Activated CD8-positive, alpha-beta memory T cell treated with anti-CD3 and anti-CD28 coated beads, Interleukin-2, amount 10 ng/mL, durations not matched to agents 7 days and 5 days (primary cell): ENCODE data around the gene SAP25. TPM values are rescaled to one million over a fixed set of nuclear protein-coding genes. Genes with fewer than 3 reads are reported as not detected.
A peak's percentile ranks its signal among the peaks of the same experiment; 100 is the strongest.

ENCODE experiments used
- ATAC-seq: fragments of 150-1000 bp; cut with Tn5 transposase; one replicate; pipeline ENCODE4 v1.10.0; 2021; ENCODE audit warnings: moderate library complexity
- CTCF ChIA-PET: fragments of 350-600 bp; sonication (Branson Sonifier 250); formaldehyde crosslinking; loops from one replicate; lab custom pipeline; 2021; ENCODE audit warnings: antibody characterized with exemption; lab: Charles Lee
- DNase-seq: peaks from one replicate; pipeline ENCODE4 v3.0.0-alpha.2; 2020
- H3K27ac Mint-ChIP-seq: one replicate; pipeline ENCODE4 v1.8.0; 2021; ENCODE audit warnings: mild to moderate bottlenecking, mixed read lengths
- H3K27me3 Mint-ChIP-seq: one replicate; pipeline ENCODE4 v1.8.0; 2021; ENCODE audit warnings: mixed read lengths
- H3K36me3 Mint-ChIP-seq: one replicate; pipeline ENCODE4 v1.8.0; 2021; ENCODE audit warnings: mild to moderate bottlenecking, mixed read lengths
- H3K4me1 Mint-ChIP-seq: one replicate; pipeline ENCODE4 v1.8.0; 2021; ENCODE audit warnings: mixed read lengths
- H3K4me3 Mint-ChIP-seq: one replicate; pipeline ENCODE4 v1.8.0; 2021; ENCODE audit warnings: mild to moderate bottlenecking, moderate library complexity, mixed read lengths
- H3K9me3 Mint-ChIP-seq: one replicate; pipeline ENCODE4 v1.8.0; 2022; ENCODE audit warnings: low read depth, mixed read lengths
- total RNA-seq, 2 experiments: library from RNA; stranded (reverse); gene quantifications; one replicate each; pipeline ENCODE4 v1.2.3, GENCODE V29; 2021

SAP25 gene
- 10 to 100 TPM; 18.2 to 26.3 TPM for total RNA-seq

DNA sequence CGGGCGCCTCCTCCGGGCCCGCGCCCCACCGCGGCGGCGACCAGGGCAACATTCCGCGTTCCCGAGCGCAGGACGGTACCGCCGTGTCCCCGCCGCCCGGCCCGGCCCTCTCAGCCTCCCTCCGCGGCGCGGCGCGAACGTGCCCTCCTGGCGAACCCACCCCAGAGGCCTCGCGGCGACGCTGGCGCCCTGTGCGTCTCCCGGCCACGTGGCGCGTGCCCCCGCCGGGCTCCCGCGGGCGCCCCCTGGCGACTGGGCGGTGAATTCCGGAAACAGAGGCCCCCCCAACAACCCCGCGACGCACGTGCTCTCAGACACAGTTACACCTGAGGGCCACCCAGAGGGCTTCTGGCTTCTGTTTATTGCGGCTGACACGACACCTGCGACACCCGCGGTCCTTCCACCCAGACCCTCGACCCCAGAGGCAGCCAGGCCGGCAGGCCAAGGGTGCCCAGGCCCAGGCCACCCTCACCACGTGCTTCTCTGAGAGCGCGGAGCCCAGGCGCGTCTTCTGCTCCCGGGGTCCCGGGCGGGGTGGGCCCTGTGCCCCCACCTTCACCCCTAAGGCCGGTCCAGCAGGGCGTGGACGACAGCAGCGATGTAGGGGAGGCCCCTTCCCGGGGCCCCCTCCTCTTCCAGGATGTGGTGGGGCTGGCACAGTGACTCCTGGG is at the start of gene SAP25:
TSS of gene SAP25 (minus strand) at position 210 of the 671 bp plus-strand sequence. CDS start at position 52, 158 bp downstream.
- Mint-ChIP-seq H3K27ac (no peak within 1 kb of the TSS), H3K36me3 (peaks cover 10% of the 10 kb centered on the region), H3K27me3 (no peaks in the 10 kb centered on the region), H3K4me1 (peaks cover 22% of the 10 kb centered on the region), H3K9me3 (no peaks in the 10 kb centered on the region), H3K4me3 (no peak within 1 kb of the TSS)
- ATAC-seq (no peak), DNase-seq (no peak)
- CTCF ChIA-PET: no interaction called here

DNA sequence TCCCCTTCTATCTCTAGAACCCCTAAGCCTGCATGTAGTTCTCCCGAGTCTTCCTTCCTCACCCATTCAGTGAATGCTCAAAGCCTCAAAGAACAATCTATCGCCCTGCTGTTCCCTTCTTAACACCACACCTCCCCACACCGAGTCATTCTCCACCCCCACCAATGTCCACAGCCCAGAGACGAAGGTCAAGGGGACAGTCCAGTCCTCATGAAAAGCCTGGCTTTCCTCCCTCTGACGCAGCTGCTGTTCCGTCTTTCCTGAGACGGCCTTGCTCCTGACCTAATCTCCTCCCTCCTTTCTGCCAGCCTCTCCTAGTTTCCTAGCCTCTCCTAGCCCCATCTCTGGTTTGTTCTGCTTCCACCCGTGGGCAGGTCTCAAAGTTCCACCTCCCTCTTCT is 47.9 kb upstream of the SAP25 start:
- Mint-ChIP-seq H3K27me3 (no peaks in the 10 kb centered on the region), H3K36me3 (peaks cover 1% of the 10 kb centered on the region), H3K4me3 (no peak overlapping the region), H3K4me1 (peaks cover 29% of the 10 kb centered on the region), H3K27ac (no peak overlapping the region), H3K9me3 (no peaks in the 10 kb centered on the region)
- DNase-seq: no peak
- CTCF ChIA-PET: interaction anchor here (1.0 to 2.2 kb wide), 2 partner anchors 9 to 11 kb away, joined by 5 to 7 read pairs; partner anchors contain the start of gene MOSPD3
- no peak for ATAC-seq

DNA sequence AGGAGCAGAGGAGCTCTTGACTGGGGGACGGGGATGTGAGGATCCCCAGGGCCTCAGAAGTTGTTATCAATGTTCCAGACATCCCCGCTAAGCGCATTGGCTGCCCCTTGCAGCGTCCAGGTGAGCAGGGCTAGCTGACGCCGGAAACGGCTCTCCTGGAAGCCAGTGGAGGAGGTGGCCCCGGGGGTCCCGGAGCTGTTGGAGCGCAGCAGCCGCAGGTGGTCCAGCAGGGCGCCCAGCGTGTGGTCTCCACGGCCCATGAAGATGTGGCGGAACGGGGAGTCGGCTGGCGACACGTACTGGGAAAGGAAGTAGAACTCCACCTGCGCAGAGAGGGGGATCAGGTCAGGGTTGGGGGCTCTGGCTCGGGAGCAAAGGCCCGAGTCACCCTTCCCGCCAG is 47.1 kb upstream of the SAP25 start:
- Mint-ChIP-seq H3K4me3 (no peak overlapping the region), H3K27me3 (no peaks in the 10 kb centered on the region), H3K27ac (no peak overlapping the region), H3K9me3 (no peaks in the 10 kb centered on the region), H3K36me3 (peaks cover 1% of the 10 kb centered on the region), H3K4me1 (peaks cover 22% of the 10 kb centered on the region)
- DNase-seq: no peak
- CTCF ChIA-PET: interaction anchor here (1.7 to 2.2 kb wide), 2 partner anchors 9 kb away, joined by 7 read pairs; partner anchors contain the start of gene MOSPD3
- ATAC-seq: no peak

DNA sequence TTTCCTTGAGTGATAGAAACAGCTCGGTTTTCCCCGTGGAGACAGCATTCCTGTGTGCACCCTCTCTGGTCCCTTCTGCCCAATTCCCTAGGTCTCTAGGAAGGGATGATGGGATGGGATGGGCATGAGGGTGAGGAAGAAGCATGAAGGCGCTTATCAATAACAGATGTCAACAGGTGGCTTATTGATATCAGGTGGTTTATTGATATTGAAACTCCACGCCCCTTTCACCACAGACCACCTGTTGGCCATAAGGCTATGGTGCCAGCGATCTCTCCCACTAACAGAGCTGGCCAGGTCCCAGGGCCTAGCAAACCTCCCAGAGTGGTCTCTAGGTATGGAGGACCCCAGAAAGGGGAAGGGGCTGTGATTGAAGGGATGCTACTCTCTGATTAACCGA is 46.5 kb upstream of the SAP25 start:
- H3K4me1 Mint-ChIP-seq: peaks cover 16% of the 10 kb centered on the region
- H3K4me3 Mint-ChIP-seq: no peak overlapping the region
- DNase-seq (no peak), ATAC-seq (no peak)
- H3K27ac Mint-ChIP-seq: no peak overlapping the region
- H3K27me3 Mint-ChIP-seq: no peaks in the 10 kb centered on the region
- CTCF ChIA-PET: interaction anchor here (1.7 to 2.2 kb wide), 2 partner anchors 8 to 10 kb away, joined by 7 read pairs; partner anchors contain the start of gene MOSPD3
- H3K9me3 Mint-ChIP-seq: no peaks in the 10 kb centered on the region
- H3K36me3 Mint-ChIP-seq: peaks cover 1% of the 10 kb centered on the region

DNA sequence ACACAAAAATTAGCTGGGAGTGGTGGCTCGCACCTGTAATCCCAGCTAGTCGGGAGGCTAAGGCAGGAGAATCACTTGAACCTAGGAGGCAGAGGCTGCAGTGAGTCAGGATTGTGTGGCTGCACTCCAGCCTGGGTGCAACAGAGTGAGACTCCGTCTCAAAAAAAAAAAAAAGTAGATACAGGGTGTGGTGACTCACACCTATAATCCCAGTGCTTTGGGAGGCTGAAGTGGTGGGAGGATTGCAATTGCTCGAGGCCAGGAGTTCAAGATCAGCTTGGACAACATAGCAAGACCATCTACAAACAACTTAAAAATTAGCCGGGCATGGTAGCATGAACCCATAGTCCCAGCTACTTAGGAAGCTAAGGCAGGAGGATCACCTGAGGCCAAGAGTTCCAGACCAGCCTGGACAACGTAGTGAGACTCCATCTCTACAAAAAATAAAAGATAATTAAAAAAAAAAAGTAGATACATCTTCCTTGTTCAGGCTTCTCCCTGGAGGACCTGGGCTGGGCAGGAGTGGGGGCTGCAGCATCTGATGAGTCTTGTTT is 40.7 kb upstream of the SAP25 start:
- Mint-ChIP-seq H3K27me3 (no peaks in the 10 kb centered on the region), H3K27ac (no peak overlapping the region), H3K9me3 (no peaks in the 10 kb centered on the region), H3K36me3 (peaks cover 2% of the 10 kb centered on the region), H3K4me3 (no peak overlapping the region), H3K4me1 (peaks cover 22% of the 10 kb centered on the region)
- DNase-seq (no peak), ATAC-seq (no peak)
- CTCF ChIA-PET: interaction anchor here (0.9 to 5.3 kb wide), 6 partner anchors 10 to 111 kb away, joined by 3 to 49 read pairs (median 9); partner anchors contain the start of gene GIGYF1

DNA sequence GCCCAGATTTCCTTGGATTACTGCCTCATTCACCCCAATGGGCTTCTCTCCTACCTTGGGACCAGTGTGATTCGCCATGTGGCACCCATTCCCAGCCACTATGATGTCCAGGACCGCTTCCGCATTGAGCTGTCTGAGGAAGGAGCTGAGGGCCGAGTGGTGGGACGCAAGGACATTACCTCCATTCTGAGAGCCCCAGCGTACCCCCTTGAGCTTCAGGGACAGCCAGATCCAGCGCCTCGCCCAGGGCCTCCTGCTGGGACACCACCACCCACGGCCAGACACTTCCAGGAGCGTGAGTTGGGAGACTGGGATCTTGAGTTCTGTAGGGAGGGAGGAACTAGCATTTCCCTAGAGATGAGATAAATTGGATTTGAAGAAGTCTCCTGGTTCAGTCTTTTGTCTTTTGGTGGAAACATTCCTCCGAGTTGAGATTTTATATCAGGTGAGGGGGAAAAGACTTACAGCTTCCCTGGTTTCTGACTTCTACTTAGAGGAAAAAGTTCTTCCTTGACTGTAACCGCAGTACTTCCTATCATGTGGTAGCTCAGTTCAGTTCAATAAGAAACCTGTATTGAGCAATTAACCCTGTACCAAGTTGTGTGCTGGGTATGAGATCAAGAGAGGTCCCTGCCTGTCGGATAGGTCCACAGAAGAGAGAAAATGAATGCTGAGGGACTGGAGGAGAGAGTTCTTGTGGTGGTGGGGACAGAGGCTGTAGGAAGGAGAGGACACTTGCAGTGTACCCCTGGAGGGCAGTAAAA is 39.9 kb upstream of the SAP25 start:
- peaks cover 22% of the 10 kb centered on the region for H3K4me1 Mint-ChIP-seq
- no peaks in the 10 kb centered on the region for H3K27me3 Mint-ChIP-seq
- peaks cover 2% of the 10 kb centered on the region for H3K36me3 Mint-ChIP-seq
- ATAC-seq (no peak), DNase-seq (no peak)
- H3K4me3 Mint-ChIP-seq: peak overlapping the region; percentile 80
- no peak overlapping the region for H3K27ac Mint-ChIP-seq
- CTCF ChIA-PET: interaction anchor here (0.6 to 5.3 kb wide), 14 partner anchors 8 to 186 kb away, joined by 3 to 49 read pairs (median 8); partner anchors contain the start of genes GIGYF1, MEPCE and POP7
- H3K9me3 Mint-ChIP-seq: no peaks in the 10 kb centered on the region

DNA sequence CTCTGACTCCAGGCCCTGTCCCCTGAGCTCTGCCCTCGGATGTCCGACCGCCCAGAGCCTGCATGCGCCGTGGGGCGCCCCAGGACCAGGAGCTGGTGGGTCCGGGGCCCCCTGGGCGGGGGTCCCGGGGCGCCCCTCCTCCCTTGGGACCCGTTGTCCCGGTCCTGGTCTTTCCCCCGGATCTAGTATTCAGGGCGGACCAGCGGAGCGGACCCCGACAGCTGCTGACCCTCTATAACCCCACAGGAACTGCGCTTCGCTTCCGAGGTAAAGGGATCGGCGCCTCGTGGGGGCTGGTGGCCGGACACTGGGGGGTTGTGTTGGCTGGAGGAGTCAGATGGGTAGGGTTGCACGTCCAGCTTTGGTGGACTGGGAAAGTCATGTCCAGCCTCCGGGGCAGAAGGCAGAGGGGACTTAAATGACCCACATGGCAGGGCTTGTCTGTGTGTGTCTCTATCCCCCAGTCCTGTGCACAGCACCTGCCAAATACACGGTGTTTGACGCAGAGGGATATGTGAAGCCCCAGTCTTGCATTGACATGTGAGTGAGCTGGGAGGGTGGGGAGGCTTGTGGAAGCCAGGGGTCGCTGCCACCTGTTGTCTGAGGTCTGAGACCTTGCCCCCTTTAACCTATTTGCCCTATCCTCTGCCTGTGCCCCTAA is 39.2 kb upstream of the SAP25 start:
- Mint-ChIP-seq H3K27ac (peak overlapping the region; percentile 57), H3K9me3 (no peaks in the 10 kb centered on the region), H3K27me3 (no peaks in the 10 kb centered on the region), H3K4me3 (peak overlapping the region; percentile 87), H3K4me1 (peaks cover 22% of the 10 kb centered on the region), H3K36me3 (peaks cover 2% of the 10 kb centered on the region)
- peak; percentile 54 for DNase-seq
- CTCF ChIA-PET: interaction anchor here (0.6 to 5.3 kb wide), 24 partner anchors 8 to 204 kb away, joined by 3 to 49 read pairs (median 4); partner anchors contain the start of genes FBXO24, GIGYF1, LRCH4 and MEPCE
- ATAC-seq: peak; percentile 4

DNA sequence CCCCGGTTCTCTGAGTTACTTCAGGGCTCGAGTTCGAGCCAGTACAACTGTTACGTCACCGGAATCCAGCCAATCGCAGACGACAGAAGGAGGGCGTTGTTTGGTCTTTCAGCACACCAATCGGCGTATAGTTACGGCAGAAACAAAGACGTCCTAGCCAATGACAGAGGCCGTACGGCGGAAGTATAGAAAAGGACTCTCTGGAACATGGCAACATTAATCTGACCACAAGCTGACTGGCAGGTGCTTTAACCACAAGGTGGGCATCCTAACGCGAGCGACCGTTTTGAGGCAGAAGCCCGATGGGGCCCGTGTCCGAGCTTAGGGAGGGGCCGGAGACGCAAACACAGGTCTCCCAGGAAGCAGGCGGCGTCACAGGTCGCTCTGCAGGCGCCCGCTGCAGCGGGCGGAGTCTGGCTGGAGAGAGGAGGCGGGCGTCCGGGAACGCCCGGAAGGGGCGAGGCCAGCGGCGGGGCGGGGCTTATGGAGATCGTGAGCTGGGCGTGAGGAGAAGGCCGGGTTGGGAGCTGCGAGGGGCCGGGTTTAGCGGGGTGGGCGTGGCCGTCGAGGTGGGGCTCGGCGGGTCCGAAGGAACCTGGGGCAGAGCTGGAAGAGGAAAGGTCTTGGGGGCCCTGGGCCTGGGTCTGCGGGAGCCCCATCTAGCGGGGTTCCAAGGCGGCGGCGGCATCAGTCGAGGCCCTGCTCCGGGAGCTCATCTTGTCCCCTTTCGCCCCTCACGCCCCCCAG is 38.5 kb upstream of the SAP25 start, which contains the start of gene MOSPD3:
TSS of gene MOSPD3 (plus strand) at position 558 of the 747 bp plus-strand sequence. CDS start 252 bp downstream, outside the sequence.
- Mint-ChIP-seq H3K27me3 (no peaks in the 10 kb centered on the region), H3K27ac (peak within 1 kb of the TSS; percentile 100), H3K4me3 (peak within 1 kb of the TSS; percentile 87), H3K4me1 (peaks cover 22% of the 10 kb centered on the region), H3K36me3 (peaks cover 2% of the 10 kb centered on the region), H3K9me3 (no peaks in the 10 kb centered on the region)
- ATAC-seq (peak; percentile 95), DNase-seq (peak; percentile 99)
- CTCF ChIA-PET: interaction anchor here (0.7 to 5.3 kb wide), 22 partner anchors 9 to 204 kb away, joined by 3 to 49 read pairs (median 5); partner anchors contain the start of genes FBXO24, GIGYF1, LRCH4 and MEPCE

DNA sequence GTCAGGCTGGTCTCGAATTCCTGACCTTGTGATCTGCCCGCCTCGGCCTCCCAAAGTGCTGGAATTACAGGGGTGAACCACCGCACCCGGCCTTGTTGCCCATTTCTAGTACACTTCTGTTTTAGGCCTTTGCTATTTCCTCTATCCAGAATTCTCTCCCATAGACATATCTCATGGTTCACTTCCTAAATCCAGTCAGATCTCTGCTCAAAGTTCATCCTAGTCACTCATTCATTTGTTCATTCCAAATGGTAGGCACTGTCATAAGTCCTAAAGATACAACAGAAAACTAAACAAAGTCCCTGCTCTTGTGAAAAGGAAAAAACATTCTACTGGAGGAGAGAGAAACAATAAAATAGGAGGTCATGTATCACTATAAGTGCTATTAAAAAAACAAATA is 36.3 kb upstream of the SAP25 start:
- peaks cover 2% of the 10 kb centered on the region for H3K36me3 Mint-ChIP-seq
- H3K27ac Mint-ChIP-seq: no peak overlapping the region
- no peaks in the 10 kb centered on the region for H3K9me3 Mint-ChIP-seq
- peaks cover 34% of the 10 kb centered on the region for H3K4me1 Mint-ChIP-seq
- no peak overlapping the region for H3K4me3 Mint-ChIP-seq
- CTCF ChIA-PET: no interaction called here
- H3K27me3 Mint-ChIP-seq: peaks cover 5% of the 10 kb centered on the region
- ATAC-seq (no peak), DNase-seq (no peak)

DNA sequence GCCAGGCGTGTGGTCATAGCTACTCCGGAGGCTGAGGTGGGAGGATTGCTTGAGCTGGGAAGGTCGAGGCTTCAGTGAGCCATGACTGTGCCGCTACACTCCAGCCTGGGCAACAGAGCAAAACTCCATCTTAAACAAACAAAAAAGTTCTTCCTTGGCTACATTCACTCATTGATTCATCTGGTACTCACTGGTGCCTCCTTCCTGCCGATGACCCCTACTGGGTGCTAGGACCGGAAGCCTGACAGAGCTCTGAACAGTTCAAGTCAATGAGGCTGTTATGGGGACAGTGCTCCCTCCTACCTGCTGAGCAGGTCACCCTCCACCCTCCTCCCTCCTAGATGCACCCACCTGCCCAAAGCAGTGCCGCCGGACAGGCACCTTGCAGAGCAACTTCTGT is 33.4 kb upstream of the SAP25 start:
- H3K4me3 Mint-ChIP-seq: no peak overlapping the region
- peaks cover 29% of the 10 kb centered on the region for H3K4me1 Mint-ChIP-seq
- CTCF ChIA-PET: interaction anchor here (0.7 to 5.0 kb wide), 8 partner anchors 16 to 245 kb away, joined by 3 to 41 read pairs (median 4); partner anchors contain the start of genes FBXO24, GIGYF1, LRCH4 and SLC12A9

DNA sequence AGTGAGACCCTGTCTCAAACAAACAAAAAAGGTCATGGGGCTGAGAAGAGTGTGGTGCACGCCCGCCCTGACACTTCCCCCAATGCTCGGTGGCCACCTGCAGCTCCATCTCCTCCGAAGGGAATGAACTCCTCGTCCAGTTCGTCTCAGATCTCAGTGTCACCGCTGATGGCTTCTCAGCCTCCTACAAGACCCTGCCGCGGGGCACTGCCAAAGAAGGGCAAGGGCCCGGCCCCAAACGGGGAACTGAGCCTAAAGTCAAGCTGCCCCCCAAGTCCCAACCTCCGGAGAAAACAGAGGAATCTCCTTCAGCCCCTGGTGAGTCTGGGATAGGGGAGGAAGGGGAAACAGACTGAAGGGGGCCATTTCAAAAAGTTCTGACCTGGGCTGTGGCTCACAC is 32.6 kb upstream of the SAP25 start:
- CTCF ChIA-PET: interaction anchor here (0.7 to 5.0 kb wide), 8 partner anchors 18 to 246 kb away, joined by 3 to 41 read pairs (median 4); partner anchors contain the start of genes FBXO24, GIGYF1, LRCH4 and SLC12A9
- no peak overlapping the region for H3K27ac Mint-ChIP-seq

More for the DNA sequence above, 33.4 kb upstream of the SAP25 start:
- no peaks in the 10 kb centered on the region for H3K9me3 Mint-ChIP-seq
- DNase-seq (no peak), ATAC-seq (no peak)
- H3K36me3 Mint-ChIP-seq: no peaks in the 10 kb centered on the region
- H3K27me3 Mint-ChIP-seq: peaks cover 5% of the 10 kb centered on the region
- no peak overlapping the region for H3K27ac Mint-ChIP-seq

More for the DNA sequence above, 32.6 kb upstream of the SAP25 start:
- Mint-ChIP-seq H3K9me3 (no peaks in the 10 kb centered on the region), H3K4me3 (no peak overlapping the region), H3K36me3 (no peaks in the 10 kb centered on the region), H3K4me1 (peaks cover 25% of the 10 kb centered on the region), H3K27me3 (peaks cover 5% of the 10 kb centered on the region)
- no peak for ATAC-seq
- no peak for DNase-seq
